Islet of Langerhans (tissue), 1 donor: ENCODE results near the gene PIH1D1.
"Not testable (repeated sequence)": the region's sequence is repeated elsewhere in the genome, so short reads cannot be mapped to it uniquely, and the experiment has no call there.

Experiments
- FAIRE-seq: peaks from one replicate; lab custom pipeline; 2011; peaks lifted over from hg19 to GRCh38; lab: Jason Lieb, UNC

The PIH1D1 gene

GRCh38 chr19:49455773-49456172 lies 4.2 kb upstream of the PIH1D1 start:
- no peak for FAIRE-seq

DNA sequence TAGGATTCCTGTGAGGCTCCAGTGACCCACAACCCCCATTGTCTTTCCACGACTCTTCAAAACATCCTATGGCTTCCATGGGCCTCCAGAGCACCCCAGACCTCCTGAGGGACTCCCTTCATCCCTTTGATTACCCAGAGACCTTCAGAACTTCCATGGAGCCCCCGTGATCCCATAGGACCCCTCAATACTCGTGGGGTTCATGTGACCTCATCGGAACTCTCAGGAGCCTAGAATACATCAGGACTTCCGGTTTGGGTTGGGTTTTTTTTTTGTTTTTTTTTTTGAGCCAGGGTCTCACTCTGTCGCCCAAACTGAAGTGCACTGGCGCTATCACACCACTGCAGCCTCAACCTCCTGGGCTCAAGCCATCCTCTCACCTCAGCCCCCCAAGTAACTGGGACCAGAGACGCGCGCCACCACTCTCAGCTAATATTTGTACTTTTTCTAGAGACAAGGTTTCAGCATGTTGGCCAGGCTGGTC lies 2.2 kb upstream of the PIH1D1 start:
- FAIRE-seq: no peak

- FAIRE-seq: no peak
Observed at GRCh38 chr19:49453013-49453756, 1.6 kb upstream of the PIH1D1 start, which contains the start of gene ALDH16A1. Gene ALDH16A1, plus strand, starts transcription at chr19:49453225. Its CDS starts 107 bp downstream, at chr19:49453332.

- no peak for FAIRE-seq
Observed at GRCh38 chr19:49450405-49450804, 1.2 kb downstream of the PIH1D1 start.

DNA sequence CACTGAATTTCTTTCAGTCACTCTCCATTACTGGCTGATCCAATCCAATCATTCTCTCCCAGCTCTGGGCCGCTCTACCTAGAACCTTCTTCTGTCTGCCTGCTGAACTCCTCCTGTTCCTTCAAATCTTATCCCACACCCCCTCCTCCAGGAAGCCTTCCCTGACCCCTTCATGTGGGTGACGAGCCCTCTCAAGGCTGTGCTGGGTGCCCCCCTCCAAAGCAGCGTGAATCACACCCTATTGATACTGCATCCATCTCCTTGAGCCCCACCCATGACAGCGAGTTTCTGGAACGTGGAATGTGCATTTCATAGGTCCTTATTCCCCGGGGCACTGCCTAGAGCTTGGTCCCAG lies 3.2 kb downstream of the PIH1D1 start:
- FAIRE-seq: no peak

DNA sequence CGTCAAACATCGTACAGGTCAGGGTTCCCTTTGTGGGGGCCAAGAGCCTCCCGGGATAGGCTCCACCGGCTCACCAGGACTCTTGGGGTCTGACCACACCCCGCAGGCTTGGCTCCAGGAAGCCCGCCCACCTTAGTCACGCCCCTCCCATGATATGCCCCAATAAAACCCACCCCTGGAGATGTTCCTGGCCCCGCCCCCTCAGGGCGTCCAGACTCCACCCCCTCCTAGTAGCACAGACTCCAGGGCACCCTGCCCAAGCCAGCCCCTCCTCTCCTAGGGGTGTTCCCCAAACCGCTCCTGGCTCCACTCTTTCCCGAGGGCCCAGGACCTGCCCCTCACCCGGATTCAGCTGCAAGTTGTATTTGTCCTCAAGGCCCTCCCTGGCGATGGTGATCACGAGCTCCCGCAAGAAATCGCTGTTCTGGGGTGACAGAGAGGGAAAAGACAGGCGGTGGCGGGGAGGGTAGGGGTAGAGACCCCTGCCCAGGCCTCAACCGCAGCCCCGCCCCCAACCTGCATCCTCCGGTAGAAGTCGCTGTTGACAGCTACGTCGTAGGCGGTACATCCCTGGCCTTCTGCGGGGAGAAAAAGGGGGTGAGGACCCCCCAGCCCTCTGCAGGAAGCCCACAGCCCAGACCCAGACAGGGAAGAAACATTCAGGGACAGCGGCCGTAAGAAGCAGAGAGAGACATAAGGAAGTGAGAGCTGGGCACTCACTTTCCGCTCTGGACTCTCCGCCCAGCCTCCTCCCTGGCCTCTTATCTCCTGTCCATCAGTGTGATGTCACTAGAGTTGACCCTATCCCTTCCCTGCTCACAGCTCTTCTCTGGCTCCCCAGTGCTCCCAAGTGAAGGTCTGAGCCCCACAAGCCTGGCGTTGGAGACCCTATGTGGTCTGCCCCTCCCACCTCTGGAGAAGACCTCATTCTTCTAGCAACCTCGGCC lies 3.9 kb downstream of the PIH1D1 start:
- no peak for FAIRE-seq

- FAIRE-seq: no peak
Observed at GRCh38 chr19:49445997-49446396, 5.6 kb downstream of the PIH1D1 start.

- not testable (repeated sequence) for FAIRE-seq
Observed at GRCh38 chr19:49444100-49444700, 7.4 kb downstream of the PIH1D1 start.

DNA sequence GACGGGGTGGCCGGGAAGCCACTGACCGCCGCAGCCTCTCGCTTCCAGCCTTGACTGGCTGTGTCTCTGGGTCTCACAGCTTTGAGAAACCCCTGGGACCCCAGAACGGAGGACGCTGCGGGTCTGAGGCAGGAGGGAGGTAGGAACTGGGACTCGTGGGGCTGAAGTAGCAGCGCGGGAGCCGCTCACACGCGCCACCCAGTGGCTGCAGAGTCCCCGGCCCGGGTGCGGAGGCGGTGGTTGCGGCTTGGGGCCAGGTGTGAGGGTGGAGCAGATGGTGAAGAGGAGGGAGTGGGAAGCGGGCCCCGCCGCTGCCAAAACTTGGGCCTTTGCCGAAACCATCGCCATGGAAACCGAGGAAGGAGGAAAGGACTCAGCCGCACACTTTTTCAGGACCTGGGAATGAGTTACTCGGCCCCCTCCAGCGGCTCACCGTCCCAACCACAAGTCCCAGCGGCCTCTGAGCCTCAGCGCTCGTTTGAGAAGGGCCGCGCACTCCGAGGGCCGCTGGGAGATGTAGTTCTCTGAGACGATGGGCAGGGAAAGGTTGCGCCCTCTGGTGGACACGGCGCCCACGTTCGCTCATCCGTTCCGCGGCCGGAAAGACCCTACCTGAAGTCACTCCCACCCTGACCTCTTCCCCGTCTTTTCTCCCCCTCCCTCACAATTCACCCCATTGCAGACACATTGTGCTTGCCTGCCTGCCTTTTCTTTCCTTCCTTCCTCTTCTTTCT lies 8.1 kb downstream of the PIH1D1 start:
- no peak for FAIRE-seq

DNA sequence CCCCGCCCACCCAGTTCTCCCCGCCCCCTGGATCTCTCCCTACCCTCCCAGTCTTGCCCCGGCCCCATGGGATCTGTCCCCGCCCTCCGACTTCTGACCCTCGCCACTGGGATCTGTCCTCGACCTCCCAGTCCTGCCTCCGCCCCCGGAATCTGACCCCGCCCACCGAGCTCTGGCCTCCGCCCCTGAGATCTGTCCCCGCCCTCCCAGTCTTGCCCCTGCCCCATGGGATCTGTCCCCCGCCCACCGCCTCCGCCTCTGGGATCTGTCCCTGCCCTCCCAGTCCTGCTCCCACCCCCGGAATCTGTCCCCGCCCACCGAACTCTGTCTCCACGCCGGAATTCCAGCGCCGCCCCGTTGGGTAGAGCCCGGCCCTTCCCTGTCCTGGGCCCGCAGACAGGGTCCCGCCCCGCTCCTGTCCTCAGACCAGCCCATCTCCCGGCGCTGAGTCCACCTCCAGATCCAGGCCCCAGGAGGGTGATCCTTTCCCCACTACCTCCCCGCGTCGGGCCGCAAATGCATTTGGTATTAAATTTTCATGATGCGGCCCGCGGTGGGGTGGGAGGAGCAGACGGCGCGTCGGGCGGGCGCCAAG lies 8.7 kb downstream of the PIH1D1 start:
- no peak for FAIRE-seq

- no peak for FAIRE-seq
Observed at GRCh38 chr19:49442354-49442753, 9.3 kb downstream of the PIH1D1 start.

DNA sequence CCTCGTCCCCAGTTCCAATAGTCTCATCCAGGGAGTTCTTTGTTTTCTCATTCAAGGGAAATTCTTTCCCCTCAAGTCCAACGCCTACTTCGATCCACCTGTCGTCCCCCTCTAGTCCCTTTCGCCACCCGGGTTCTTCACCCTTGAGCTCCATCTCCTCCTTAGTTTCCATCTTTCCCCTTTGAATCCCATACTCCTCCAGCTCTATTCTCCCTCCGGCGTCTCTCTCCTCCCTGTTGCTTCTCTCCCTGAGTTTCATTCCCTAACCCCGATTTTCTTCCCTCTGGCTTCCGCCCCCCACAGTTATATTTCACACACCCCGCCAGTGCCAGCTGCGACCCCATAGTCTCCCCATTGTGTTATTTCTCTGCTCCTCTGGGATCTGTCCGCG lies 9.7 kb downstream of the PIH1D1 start:
- no peak for FAIRE-seq

DNA sequence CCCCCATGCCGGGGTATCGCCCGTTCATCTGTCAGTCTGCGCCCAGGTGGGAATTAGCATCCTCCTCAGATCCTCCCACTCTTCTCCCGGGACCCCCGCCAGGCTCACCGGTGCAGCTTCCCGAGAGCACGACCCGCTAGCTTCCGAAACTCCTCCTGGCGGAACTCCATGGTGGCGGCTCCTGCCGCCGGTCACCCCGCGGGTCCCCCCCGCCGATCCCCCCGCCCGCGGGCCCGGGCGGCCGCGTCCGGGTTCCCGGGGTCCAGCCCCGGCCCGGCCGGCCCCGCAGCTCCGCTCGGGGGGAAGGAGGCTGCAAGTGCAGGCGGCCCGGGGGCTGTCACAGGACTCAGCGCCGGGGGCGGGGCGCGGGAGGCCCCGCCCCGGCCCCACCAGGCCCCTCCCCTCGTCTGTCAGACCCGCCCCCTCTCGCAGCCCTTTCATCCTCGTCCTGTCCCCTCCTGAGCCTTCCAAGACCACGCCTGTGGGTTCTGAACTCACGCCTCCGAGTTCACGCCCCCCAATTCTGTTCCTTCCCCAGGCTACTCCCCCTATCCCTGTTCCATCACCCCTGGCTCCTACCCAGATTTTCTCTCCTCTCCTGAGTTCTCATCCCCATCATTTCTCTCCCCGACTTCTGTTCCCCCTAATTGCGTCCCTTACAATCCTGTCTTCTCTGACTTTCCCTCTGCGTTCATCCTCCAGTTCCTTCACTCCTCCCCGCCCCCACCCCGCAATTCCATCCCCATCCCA lies 10.2 kb downstream of the PIH1D1 start, which contains the start of gene SLC17A7:
SLC17A7 (minus strand) TSS at position 318 of the 750 bp plus-strand sequence; CDS start at position 170, 148 bp downstream.
- no peak for FAIRE-seq

DNA sequence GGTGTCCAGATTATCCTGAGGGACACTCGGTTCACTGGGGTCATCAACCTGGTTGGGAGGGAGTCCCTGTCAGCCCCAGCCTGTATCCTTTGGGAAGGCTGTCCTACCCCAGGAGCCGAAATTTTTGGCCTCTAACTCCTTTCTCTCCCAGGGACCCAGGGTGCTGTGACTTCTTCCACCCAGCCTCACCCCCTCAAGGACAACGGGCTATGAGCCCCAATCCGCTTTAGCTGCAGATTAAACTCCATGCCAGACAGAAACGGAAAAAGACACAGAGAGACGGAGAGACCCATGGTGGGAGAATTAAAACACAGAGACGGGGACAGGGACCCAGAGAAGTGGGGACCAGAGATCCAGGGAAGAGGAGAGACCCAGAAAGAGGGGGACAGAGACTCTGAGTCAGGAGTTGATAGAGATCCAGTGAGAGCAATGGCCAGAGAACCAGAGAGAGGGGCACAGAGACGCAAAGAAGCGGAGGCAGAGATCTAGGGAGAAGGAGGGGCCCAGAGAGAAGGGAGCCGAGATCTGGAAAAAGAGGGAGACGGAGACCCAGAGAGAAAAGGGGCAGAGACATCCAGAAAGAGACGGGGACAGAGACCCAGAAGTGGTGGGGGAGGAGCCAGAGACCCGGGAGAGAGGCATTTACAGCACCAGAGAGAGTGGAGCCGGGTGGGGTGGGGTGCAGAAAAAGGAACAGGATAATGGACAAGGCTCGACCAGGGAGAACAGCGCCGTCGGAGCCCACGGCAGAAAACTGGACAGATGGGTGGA lies 11.0 kb downstream of the PIH1D1 start:
- no peak for FAIRE-seq

DNA sequence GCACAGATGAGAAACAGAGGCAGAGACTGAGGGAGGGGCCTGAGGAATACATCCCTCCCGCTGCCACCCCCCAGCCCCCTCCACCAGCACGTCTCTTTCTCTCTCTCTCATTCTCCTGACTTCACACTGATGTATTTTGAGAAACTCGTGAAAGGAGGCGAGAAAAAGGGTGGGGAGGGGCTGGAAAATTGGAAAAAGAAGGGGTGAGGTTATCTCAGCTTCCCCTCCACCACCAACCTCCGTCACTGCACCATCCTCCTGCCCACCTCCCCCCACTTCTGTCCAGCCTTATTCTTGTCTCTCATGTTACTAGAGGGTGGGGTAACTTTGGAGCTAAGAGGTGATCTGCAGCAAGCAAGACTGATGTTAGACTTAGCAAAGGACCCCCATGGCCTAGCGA lies 11.8 kb downstream of the PIH1D1 start:
- FAIRE-seq: no peak

DNA sequence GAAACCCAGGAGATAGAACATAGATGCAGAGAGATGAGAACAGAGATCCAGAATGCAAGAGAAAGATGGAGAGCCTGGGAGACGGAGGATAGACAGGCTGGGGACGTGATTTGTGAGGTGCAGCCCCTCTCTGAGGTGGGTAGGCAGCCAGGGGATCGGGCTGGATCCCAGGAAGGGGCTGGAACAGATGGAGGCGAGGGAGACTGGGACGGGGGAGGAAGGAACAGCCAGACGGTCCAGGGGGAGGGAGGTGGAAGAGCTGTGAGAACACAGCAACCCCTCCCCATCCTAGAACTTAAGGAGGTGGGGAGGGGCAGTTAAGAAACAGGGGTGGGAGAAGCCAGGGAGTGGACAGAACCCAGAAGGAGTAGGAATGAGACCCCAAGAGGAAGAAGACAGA lies 13.4 kb downstream of the PIH1D1 start:
- FAIRE-seq: no peak

DNA sequence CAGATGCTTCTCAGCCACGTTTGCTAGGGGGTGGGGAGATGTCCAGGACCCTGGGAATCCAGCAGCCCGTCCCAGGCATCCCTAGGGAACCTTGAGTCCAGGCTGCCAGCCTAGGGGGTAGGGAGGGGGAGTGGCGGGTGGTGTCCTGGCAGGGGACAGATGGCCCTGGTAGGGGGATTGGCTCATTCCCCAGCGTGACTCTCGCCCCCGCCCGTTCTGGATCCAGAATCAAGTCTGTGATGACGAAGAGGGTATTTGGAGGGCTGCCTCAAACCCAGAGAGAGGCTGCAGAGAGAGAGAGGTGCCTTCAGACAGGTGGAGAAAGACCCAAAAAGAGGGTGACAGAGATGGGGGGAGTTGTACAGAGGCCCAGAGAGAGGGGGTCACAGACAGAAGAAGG lies 14.4 kb downstream of the PIH1D1 start:
- FAIRE-seq: no peak

- FAIRE-seq: no peak
Observed at GRCh38 chr19:49436381-49437017, 15.1 kb downstream of the PIH1D1 start.

- no peak for FAIRE-seq
Observed at GRCh38 chr19:49435670-49436069, 15.9 kb downstream of the PIH1D1 start.
